Panc1 (cell line): Measurements from ENCODE around the gene PFN1.

Source experiments
- CTCF ChIP-seq: fragments of 450-650 bp; IDR thresholded peaks from 2 replicates; pipeline ENCODE4 v1.5.1; 2017; ENCODE audit warnings: mild to moderate bottlenecking
- POLR2AphosphoS5 ChIP-seq: IDR thresholded peaks from 2 replicates; pipeline ENCODE4 v1.6.1; 2012; ENCODE audit warnings: mild to moderate bottlenecking, low read depth, low read length, moderate library complexity
- REST ChIP-seq, 2 experiments: IDR thresholded peaks; 2 replicates each; pipeline ENCODE4 v1.6.1; 2011 to 2012; ENCODE audit warnings: low read depth in 2 of 2, control low read depth in 1 of 2, low read length in 1 of 2, mild to moderate bottlenecking in 1 of 2, moderate library complexity in 1 of 2; ENCODE audit not compliant: insufficient read depth in 1 of 2
- TCF7L2 ChIP-seq: IDR thresholded peaks from 2 replicates; pipeline ENCODE4 v1.6.1; 2011; ENCODE audit warnings: mild to moderate bottlenecking, low read depth, low read length, inconsistent platforms

GRCh38 chr17:4936436-4936835 lies 11.9 kb downstream of the PFN1 start:
- TF ChIP-seq CTCF (no peak), REST (IDR thresholded peaks at IDR 0.05; ENCODE audit: insufficient read depth in 1 of 2, low read depth in 2 of 2, low read length in 1 of 2) (no peak), POLR2AphosphoS5 (no peak), TCF7L2 (no peak)
